Fibroblast of mammary gland (primary cell): Measurements from ENCODE around the gene TMEM44.

Experiments used
- DNase-seq: peaks from one replicate; pipeline ENCODE4 v3.0.0-alpha.2; 2010; ENCODE audit warnings: low read depth
- H3K4me3 ChIP-seq: 2 replicates; pipeline ENCODE4 v1.5.1; 2011; ENCODE audit warnings: low read depth, mild to moderate bottlenecking, low read length, moderate library complexity; ENCODE audit not compliant: control insufficient read depth
- CTCF ChIP-seq: conservative IDR thresholded peaks from 2 replicates; pipeline ENCODE4 v1.5.1; 2011; ENCODE audit warnings: low read depth, low read length, inconsistent platforms; ENCODE audit not compliant: control insufficient read depth, insufficient read depth

Gene TMEM44

GRCh38 chr3:194537732-194538247 lies 95.4 kb downstream of the TMEM44 start:
- DNase-seq, result peak; percentile 35
- no peak for TF ChIP-seq CTCF
- H3K4me3 ChIP-seq, result no peak overlapping the region
